GM18505 (cell line): ENCODE results near the gene ABCC4.

ENCODE experiments used
- ATAC-seq: cut with Tn5 transposase; IDR thresholded peaks from one replicate; pipeline ENCODE4 v1.9.1; 2021; ENCODE audit not compliant: unreplicated experiment
- POLR2A ChIP-seq: IDR thresholded peaks from 4 replicates; pipeline ENCODE4 v1.6.1; 2011; ENCODE audit warnings: borderline replicate concordance; ENCODE audit not compliant: insufficient read depth, insufficient read length; ENCODE audit errors: extremely low read depth

ABCC4 gene

GRCh38 chr13:95241321-95241720 is 59.9 kb downstream of the ABCC4 start:
- no peak for ATAC-seq
- TF ChIP-seq POLR2A, result no peak

DNA sequence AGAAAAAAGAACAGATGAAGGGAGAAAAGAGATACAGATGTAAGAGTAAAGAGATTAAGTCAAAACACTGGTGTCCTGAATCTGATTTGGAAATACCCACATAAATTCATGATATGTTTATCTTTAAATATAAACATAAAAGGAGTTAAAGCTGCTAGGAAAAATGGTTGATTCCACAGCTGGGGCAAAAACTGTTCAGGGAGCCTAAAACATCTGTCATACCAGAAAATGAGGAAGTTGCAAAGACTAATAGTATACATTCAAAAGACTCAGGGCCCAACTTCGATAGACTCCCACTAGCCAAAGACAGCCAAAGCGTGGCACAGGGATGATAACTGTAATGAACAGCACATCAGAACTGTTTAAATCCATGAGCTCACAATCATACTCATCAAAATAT is 62.0 kb downstream of the ABCC4 start:
- no peak for TF ChIP-seq POLR2A
- ATAC-seq, result peak; percentile 51

DNA sequence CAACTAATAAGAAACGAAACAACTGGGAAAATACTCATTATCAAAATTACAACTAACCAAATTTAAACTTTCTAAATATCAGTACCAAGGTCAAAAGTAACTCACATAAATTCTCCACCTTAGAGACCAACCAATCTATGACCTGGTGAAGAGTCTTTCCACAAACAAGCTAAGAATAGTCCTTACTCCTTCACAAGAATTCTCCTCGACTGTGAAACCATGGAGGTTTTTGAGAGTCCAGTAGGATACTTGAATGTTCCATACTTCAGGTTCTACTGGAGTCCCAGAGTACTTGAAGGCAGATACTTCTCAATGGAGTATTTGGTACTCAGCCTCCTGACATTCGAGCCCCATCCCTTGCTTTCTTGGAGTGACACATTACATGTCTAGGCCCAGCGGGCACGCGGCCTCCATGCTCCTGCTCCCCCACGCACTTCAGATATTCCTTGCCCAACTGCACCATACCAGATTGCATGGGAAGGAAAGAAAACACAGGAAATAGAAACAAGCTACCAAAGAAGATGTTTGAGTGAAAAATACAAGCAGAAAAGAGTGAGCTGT is 63.9 kb downstream of the ABCC4 start:
- no peak for ATAC-seq
- TF ChIP-seq POLR2A, result no peak

DNA sequence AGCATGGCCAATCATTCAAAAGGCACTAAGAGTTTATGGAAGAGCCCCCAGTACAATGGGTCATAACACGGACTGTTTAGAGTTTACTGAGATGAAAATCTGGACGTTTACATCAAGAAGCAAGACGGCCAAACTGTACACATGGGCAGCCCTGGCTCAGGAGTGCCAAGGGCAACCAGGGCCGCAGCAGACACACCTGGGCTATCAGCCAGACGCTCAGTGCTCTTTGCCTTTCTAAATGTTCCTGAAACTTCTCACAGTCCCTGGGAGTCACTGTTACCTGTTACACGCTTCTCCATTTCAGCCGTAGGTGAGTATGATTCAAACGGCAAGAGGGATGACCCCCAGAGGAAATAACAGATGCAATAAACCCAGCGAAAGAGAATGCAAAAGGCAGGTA is 64.5 kb downstream of the ABCC4 start:
- TF ChIP-seq POLR2A, result no peak
- no peak for ATAC-seq

DNA sequence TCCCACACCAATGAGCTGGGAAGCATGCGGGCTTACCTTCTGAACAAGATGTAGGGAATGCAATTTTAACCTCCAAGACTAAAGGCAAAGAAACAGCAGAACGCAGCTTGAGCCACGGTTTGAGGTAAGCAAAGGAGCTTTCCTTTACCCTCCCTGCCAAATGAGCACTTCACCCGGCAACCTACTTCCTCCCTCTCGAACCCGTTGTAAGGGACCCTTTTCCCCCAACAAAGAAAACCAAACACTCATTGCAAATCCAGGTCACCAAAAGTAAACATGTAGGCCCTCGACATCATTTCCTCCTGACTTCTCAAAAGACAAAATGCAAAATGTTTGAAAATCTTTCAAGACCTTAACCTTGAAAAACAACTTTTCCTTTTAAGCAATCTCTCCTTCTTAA is 65.3 kb downstream of the ABCC4 start:
- no peak for ATAC-seq
- TF ChIP-seq POLR2A, result no peak

DNA sequence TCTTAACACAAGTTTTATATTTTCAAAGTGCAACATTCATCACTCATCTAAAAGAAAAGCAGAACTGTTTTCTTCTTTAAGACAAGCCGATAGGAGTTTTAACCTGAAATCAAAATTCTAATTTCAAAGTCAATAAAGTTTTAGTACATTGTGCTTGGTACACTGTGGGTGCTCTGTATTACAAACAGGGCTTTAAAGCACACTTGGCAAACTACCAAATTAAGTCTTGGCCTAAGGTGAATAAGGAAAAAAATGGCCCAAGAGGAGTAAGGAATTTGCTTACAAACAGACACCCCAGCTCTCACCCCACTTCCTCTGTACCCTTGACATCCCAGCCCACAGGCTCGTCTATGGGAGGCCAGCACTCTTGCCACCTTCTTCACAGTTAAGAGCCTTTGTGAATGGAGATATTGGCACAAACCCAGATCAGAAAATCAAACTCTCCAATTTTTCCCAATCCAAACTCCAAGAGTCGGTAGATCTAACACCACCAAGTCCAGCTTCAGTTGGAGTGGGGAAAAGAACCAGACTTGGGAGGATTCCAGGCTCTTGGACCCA is 66.0 kb downstream of the ABCC4 start:
- ATAC-seq, result no peak
- no peak for TF ChIP-seq POLR2A

GRCh38 chr13:95234242-95234641 is 67.0 kb downstream of the ABCC4 start:
- ATAC-seq, result peak; percentile 77
- TF ChIP-seq POLR2A, result peak; percentile 29

- no peak for TF ChIP-seq POLR2A
- no peak for ATAC-seq
Measured at GRCh38 chr13:95233026-95233635, 68.1 kb downstream of the ABCC4 start.

GRCh38 chr13:95231393-95231792 is 69.9 kb downstream of the ABCC4 start:
- ATAC-seq, result no peak
- no peak for TF ChIP-seq POLR2A

GRCh38 chr13:95229855-95230254 is 71.4 kb downstream of the ABCC4 start:
- ATAC-seq, result no peak
- no peak for TF ChIP-seq POLR2A

DNA sequence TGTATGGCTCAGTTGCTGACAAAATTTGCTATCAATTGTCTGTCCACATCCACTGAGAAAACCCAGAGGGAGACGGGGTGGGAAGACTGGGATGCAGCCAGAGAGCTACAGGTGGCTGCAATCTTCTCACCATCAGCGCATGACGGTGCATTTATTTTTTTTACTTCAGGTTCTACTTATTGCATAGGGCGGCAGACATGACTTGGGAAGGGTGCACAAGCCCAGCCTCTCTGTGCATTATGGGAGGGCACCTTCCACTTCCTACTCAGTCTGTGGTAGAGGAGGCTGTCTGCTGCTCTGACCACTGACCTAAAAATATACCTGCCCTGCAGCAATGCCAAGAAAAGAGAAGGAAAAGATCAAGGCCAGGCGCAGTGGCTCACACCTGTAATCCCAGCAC is 73.1 kb downstream of the ABCC4 start:
- no peak for TF ChIP-seq POLR2A
- no peak for ATAC-seq

- peak; percentile 89 for ATAC-seq
- no peak for TF ChIP-seq POLR2A
Measured at GRCh38 chr13:95226932-95227695, 74.1 kb downstream of the ABCC4 start.

DNA sequence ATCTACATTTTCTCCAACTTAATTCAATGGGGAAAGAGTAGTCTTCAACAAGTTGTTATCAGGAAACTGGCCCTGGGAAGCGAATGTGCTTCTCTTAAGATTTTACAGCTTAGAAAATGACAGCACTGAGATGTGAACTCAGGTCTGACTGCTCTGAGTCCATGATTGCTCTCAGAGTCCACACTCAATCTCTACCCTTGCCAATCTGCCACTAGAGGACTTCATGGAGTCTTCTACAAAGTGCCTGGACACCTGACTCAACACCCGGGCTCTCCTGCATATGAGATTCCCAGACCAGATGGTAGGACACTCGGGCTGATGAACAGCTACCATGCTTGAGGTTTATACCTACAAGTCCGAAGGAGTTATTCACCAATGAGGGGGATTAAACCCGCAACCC is 74.8 kb downstream of the ABCC4 start:
- no peak for TF ChIP-seq POLR2A
- ATAC-seq, result peak; percentile 12

DNA sequence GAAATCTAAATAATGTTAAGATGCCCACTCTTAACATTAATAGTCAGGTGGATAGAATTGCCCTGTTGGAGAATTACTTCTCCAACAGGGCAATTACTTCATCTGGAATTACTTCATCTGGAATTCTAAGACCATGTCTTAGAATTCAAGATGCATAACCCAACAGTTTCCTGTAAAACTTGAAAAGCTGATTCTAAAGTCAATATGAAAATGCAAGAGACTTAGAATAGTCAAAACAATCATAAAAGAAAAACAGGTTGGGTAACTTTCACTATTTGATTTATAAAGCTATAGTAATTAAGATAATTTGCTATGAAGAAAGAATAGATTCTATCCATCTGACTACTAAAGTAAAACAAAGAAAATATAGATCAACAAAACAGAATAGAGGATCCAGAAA is 75.2 kb downstream of the ABCC4 start:
- ATAC-seq, result no peak
- TF ChIP-seq POLR2A, result no peak
